Retina (tissue), 1 donor: ENCODE data around the gene GSTM2.
"Not testable (repeated sequence)": the region's sequence is repeated elsewhere in the genome, so short reads cannot be mapped to it uniquely, and the experiment has no call there.

ENCODE experiments used
- DNase-seq: peaks from one replicate; pipeline ENCODE4 v3.0.0-alpha.2; 2016

The GSTM2 gene

GRCh38 chr1:109650609-109651008, 17.2 kb upstream of the GSTM2 start:
- no peak for DNase-seq

DNA sequence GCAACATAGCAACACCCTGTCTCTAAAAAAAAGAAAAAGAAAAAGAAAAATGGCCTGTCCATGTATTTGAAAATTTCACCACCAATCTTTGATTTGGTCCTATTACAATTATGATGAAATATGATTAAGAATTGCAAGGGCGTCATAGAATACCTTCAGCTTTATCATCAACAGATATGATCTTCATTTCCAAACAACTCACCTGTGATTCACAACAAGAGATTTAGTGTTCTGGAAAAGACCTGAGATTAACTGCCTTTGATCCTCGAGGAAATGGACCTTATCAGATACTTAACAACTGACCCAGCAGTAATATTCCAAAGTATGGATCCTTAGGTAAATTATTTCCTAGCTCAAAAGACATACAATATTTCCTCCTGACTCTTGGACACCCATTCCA, 15.5 kb upstream of the GSTM2 start:
- no peak for DNase-seq

DNA sequence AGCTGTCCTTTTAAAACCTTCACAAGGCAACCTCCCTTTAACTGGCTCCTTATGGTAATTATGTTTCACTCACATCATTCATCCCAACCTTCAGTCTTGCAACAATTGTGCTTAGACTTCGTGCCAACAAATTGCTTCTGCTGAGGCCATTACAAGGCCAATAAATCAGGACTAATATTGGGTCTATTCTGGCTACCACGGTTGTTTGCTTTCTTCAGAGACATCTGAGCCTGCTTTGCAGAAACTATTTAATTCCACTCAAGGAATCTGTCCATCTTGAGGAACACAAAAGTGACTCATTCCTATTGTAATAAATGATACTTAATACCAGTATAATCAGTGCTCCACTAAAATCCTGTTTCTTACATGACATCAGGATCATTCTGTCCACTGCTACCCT, 14.6 kb upstream of the GSTM2 start:
- no peak for DNase-seq

DNA sequence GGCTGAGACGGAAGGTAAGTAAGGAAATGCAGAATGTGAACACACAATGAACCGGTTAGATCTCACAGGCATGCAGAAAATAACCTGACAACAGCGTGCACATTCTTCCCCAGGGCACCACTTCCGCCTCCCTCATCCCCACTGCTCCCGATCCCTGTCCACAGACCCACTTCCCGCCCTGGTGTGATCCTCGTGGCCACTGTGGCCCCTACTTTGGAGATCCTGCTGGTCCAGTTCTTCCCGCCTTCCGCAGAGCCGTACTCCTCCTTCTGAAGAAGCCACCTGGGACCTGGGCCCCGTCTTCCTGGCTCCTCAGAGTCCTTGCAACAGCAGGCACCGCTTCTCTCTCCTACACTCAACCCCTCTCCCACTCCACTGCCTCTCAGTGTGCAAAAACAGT, 13.3 kb upstream of the GSTM2 start:
- no peak for DNase-seq

GRCh38 chr1:109655615-109656519, 12.0 kb upstream of the GSTM2 start, which contains the start of gene GSTM4:
TSS of gene GSTM4 (plus strand) at chr1:109656099. CDS start at chr1:109656390, 291 bp downstream.
- DNase-seq, result peak; percentile 91

DNA sequence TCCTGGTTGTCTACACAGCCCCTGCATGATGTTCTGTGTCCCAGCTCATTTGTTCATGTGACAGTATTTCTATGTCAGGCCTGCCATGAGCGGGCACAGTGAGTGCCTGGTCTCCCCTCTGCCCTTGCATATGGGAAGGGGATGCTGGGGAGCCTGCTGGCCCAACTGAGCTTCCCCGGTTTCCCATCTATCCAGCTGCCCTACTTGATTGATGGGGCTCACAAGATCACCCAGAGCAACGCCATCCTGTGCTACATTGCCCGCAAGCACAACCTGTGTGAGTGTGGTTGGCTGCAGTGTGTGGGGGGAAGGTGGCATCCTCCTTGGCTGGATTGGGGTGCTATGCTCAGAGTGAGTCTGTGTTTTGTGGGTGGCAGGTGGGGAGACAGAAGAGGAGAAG, 10.5 kb upstream of the GSTM2 start:
- DNase-seq, result no peak

- no peak for DNase-seq
Measured at GRCh38 chr1:109657970-109658369, 9.9 kb upstream of the GSTM2 start.

DNA sequence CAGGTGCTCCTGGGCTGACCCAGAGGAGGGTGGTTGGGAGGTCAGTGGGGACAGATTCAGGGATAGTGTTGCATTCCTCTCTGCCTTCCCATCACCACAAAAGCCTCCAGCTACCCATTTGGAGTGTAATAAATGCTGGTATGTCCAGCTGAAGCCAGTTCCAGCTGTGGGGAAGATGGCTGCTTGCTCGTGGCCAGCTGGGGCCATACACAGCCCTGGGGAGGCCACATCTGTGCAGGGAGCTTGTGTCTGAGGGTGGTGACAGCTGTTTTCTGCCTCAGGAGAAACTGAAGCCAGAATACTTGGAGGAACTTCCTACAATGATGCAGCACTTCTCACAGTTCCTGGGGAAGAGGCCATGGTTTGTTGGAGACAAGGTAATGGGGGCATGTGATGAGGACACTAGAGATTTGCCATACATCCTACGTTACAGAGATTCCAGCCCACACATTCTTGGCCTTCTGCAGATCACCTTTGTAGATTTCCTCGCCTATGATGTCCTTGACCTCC, 9.3 kb upstream of the GSTM2 start:
- DNase-seq, result no peak

- DNase-seq, result no peak
Measured at GRCh38 chr1:109659145-109659544, 8.7 kb upstream of the GSTM2 start.

DNA sequence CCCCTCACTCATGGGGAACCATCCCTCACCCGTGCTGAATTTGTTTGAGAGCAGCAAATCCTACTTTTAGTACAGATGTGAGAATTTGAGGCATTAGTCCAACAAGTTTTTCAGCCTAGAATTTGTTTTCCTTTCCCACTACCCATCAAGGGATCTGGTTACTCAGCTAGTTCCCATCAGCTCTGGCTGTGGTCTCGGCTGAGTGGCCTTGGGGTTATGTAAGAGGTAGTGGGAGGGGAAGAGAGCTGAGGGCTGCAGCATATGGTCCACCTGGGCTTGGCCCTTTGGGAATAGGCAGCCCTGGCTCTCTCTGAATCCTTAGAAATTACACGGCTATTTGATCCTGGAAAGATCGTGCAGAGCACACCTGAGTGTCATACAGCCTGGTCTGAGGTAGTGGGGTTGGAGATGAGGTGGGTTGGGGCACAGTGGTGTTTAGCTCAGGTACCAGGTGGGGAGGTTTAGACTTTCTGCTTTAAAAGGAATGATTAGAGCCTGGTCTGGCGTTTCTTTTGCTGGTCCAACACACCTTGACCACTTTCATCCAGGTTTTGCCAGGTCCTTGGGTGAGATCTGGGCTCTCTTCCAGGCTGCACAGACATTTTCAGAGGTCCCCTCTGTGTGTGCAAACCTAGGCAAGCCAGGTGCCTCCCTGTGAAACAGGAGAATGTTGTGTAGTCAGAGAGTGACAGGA, 7.7 kb upstream of the GSTM2 start:
- no peak for DNase-seq

GRCh38 chr1:109660691-109661026, 7.2 kb upstream of the GSTM2 start:
- not testable (repeated sequence) for DNase-seq

GRCh38 chr1:109661391-109661790, 6.5 kb upstream of the GSTM2 start:
- DNase-seq, result no peak

- no peak for DNase-seq
Measured at GRCh38 chr1:109664671-109665070, 3.2 kb upstream of the GSTM2 start.

- DNase-seq, result peak; percentile 35
Measured at GRCh38 chr1:109668123-109668775, 392 bp downstream of the GSTM2 start.

DNA sequence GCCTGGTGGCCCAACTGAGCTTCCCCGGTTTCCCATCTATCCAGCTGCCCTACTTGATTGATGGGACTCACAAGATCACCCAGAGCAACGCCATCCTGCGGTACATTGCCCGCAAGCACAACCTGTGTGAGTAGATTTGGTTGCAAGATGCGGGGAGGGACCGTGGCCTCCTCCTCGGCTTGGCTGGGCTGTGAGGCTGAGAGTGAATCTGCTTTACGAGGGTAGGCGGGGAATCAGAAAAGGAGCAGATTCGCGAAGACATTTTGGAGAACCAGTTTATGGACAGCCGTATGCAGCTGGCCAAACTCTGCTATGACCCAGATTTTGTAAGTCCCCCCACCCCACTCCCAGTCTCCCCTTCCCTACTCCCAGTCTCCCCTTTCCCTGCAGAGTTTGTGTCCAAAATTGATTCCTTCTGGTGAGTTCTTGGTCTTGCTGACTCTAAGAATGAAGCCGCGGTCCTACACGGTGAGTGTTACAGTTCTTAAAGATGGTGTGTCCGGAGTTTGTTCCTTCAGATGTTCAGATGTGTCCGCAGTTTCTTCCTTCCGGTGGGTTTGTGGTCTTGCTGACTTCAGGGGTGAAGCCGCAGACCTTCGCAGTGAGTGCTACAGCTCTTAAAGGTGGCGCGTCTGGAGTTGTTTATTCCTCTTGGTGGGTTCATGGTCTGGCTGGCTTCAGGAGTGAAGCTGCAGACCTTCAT, 1.5 kb downstream of the GSTM2 start:
- no peak for DNase-seq

DNA sequence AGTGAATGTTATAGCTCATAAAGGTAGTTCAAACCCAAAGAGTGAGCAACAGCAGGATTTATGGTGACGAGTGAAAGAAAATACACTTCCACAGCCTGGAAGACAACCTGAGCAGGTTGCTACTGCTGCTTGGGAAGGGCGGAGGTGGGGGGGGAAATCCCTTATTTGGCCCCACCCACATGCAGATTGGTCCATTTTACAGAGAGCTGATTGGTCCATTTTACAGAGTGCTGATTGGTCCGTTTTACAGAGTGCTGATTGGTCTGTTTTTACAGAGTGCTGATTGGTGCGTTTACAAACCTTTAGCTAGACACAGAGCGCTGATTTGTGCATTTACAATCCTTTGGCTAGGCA, 2.1 kb downstream of the GSTM2 start:
- not testable (repeated sequence) for DNase-seq

DNA sequence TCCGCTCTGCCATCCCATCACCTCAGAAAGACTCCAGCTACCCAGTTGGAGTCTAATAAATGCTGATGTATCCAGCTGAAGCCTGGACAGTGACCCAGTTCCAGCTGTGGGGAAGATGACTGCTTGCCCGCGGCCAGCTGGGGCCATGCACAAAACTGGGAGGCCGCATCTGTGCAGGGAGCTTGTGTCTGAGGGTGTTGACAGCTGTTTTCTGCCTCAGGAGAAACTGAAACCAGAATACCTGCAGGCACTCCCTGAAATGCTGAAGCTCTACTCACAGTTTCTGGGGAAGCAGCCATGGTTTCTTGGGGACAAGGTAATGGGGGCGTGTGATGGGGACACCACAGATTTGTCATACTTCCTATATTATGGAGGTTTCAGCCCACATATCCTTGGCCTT, 3.2 kb downstream of the GSTM2 start:
- no peak for DNase-seq

DNA sequence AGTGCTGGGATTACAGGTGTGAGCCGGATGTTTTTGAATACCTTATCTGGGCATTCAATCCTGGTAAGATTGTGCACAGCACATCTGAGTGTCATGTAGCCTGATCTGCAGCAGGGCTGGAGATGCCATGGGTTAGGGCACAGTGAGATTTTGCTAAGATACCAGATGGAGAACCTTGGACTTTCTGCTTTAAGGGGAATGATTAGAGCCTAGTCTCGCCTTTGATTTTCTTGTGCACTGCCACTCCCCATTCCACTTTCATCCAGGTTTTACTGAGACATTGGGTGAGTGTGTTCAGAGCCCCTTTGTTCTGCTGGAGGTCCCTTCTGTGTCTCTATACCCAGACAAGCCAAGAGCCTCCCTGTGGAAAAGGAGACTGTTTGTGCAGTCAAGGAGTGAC, 6.0 kb downstream of the GSTM2 start:
- DNase-seq, result not testable (repeated sequence)

GRCh38 chr1:109676683-109677381, 9.0 kb downstream of the GSTM2 start:
- not testable (repeated sequence) for DNase-seq

DNA sequence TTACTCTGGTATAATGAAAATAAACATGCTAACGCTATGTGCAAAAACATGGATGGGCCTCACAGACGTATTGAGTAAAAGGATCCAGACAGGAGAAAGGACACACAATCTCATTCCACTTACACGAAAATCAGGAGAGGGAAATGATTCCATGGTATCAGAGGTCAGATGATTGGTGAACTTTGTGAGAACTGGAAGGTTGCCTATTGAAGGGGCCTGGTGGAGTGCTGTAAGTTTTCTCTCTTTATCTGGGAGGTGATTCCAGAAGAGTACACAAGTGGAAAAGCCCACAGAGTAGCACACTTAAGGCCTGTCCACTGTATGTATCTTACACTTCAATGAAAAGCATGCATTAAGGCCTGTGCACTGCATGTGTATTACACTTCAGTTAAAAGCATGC, 9.6 kb downstream of the GSTM2 start:
- no peak for DNase-seq

DNA sequence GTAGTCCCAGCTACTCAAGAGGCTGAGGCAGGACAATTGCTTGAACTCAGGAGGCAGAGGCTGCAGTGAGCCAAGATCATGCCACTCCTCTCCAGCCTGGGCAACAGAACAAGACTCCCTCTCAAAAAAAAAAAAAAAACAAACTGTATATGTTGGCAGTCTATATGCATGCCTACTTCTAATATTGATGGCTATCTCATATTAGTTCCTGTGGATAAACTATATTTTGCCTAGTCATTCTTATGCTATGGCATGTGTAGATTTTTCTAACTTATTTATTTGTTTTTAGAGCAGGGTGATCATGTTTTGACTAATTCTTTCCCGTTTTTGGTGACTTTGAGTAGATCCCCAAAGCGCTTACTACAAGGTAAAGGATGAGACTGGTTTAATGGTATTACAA, 10.8 kb downstream of the GSTM2 start:
- not testable (repeated sequence) for DNase-seq

GRCh38 chr1:109684777-109685176, 16.9 kb downstream of the GSTM2 start:
- not testable (repeated sequence) for DNase-seq
